HEK293T (cell line): ENCODE measurements around the gene DSCAM.

ENCODE experiments used
- CTCF ChIA-PET: fragments of 350-600 bp; formaldehyde crosslinking; extraction: SDS; loops from one replicate; lab custom pipeline; 2021; ENCODE audit warnings: antibody characterized with exemption, inconsistent platforms; lab: Yijun Ruan, JAX
- POLR2A ChIA-PET: fragments of 350-600 bp; formaldehyde crosslinking; extraction: SDS; loops from one replicate; lab custom pipeline; 2020; ENCODE audit warnings: antibody characterized with exemption, inconsistent platforms; lab: Yijun Ruan, JAX
- DNase-seq: peaks from one replicate; pipeline ENCODE4 v3.0.0; 2012; ENCODE audit warnings: mixed read lengths; ENCODE audit errors: extremely low spot score
- ARNT ChIP-seq: fragments of 450-650 bp; IDR thresholded peaks from 2 replicates; pipeline ENCODE4 v1.6.1; 2017; ENCODE audit warnings: mild to moderate bottlenecking
- BHLHE40 ChIP-seq: fragments of 450-650 bp; IDR thresholded peaks from 2 replicates; pipeline ENCODE4 v1.6.1; 2016; ENCODE audit warnings: mild to moderate bottlenecking, moderate library complexity, borderline replicate concordance
- CTBP1 ChIP-seq: fragments of 450-650 bp; IDR thresholded peaks from 2 replicates; pipeline ENCODE4 v1.6.1; 2016; ENCODE audit warnings: borderline replicate concordance
- ELF4 ChIP-seq: fragments of 450-650 bp; IDR thresholded peaks from 2 replicates; pipeline ENCODE4 v1.6.1; 2017; ENCODE audit warnings: antibody characterized with exemption
- FOXA1 ChIP-seq: fragments of 450-650 bp; IDR thresholded peaks from 2 replicates; pipeline ENCODE4 v1.6.1; 2016; ENCODE audit warnings: mild to moderate bottlenecking
- FOXK2 ChIP-seq: fragments of 450-650 bp; IDR thresholded peaks from 2 replicates; pipeline ENCODE4 v1.6.1; 2016; ENCODE audit warnings: mild to moderate bottlenecking
- FOXM1 ChIP-seq: fragments of 450-650 bp; IDR thresholded peaks from 2 replicates; pipeline ENCODE4 v1.6.1; 2017; ENCODE audit warnings: mild to moderate bottlenecking, borderline replicate concordance
- HDGF ChIP-seq: fragments of 450-650 bp; IDR thresholded peaks from 2 replicates; pipeline ENCODE4 v1.6.1; 2017; ENCODE audit warnings: antibody characterized with exemption, borderline replicate concordance
- L3MBTL2 ChIP-seq: fragments of 450-650 bp; conservative IDR thresholded peaks from 2 replicates; pipeline ENCODE4 v1.6.1; 2016; ENCODE audit warnings: mild to moderate bottlenecking
- LEF1 ChIP-seq: fragments of 450-650 bp; IDR thresholded peaks from 2 replicates; pipeline ENCODE4 v1.6.1; 2017; ENCODE audit warnings: mild to moderate bottlenecking, borderline replicate concordance
- NFRKB ChIP-seq: fragments of 450-650 bp; IDR thresholded peaks from 2 replicates; pipeline ENCODE4 v1.6.1; 2016; ENCODE audit warnings: mild to moderate bottlenecking, moderate library complexity
- SP1 ChIP-seq: fragments of 450-650 bp; IDR thresholded peaks from 2 replicates; pipeline ENCODE4 v1.6.1; 2017
- SUZ12 ChIP-seq: fragments of 450-650 bp; IDR thresholded peaks from 2 replicates; pipeline ENCODE4 v1.6.1; 2016; ENCODE audit warnings: mild to moderate bottlenecking
- TARDBP ChIP-seq: fragments of 450-650 bp; IDR thresholded peaks from 2 replicates; pipeline ENCODE4 v1.6.1; 2016
- ZNF384 ChIP-seq: fragments of 450-650 bp; IDR thresholded peaks from 2 replicates; pipeline ENCODE4 v1.6.1; 2016
- TF ChIP-seq, protein P1 (sequence below): fragments of 450-650 bp; IDR thresholded peaks from 2 replicates; pipeline ENCODE4 v1.6.1; 2016

DSCAM gene

DNA sequence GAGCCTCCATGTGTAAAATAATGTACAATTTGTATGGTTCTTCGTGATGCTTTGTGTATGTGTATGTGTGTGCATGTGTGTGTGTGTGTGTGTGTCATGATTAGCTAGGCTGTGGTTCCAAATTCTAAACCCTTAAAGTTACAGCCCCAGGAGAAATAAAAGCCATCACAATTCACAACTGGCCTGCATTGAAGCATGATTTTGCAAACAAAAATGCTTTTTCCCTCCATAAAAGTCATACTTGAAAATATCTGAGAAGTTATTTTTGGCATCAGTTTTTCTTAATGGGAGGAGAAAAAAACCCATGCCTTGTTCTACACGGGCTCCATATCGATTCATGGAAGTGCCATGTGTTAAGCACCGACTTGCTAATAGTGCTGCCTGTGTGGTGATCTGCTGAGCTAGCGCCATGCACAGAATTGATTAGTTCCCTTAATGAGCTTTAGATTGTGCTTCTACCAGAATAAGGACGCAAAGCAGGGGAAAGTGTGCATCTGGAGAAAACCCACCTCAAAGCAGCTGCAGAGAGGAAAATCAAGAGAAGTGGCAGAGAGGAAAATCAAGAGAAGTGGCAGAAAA lies 207.3 kb downstream of the DSCAM start:
- ChIA-PET POLR2A (no interaction called here), CTCF (no interaction called here)
- no peak for DNase-seq
- no peak for TF ChIP-seq HDGF
- TF ChIP-seq ELF4, result no peak
- TF ChIP-seq BHLHE40, result no peak
- TF ChIP-seq ARNT, result no peak

DNA sequence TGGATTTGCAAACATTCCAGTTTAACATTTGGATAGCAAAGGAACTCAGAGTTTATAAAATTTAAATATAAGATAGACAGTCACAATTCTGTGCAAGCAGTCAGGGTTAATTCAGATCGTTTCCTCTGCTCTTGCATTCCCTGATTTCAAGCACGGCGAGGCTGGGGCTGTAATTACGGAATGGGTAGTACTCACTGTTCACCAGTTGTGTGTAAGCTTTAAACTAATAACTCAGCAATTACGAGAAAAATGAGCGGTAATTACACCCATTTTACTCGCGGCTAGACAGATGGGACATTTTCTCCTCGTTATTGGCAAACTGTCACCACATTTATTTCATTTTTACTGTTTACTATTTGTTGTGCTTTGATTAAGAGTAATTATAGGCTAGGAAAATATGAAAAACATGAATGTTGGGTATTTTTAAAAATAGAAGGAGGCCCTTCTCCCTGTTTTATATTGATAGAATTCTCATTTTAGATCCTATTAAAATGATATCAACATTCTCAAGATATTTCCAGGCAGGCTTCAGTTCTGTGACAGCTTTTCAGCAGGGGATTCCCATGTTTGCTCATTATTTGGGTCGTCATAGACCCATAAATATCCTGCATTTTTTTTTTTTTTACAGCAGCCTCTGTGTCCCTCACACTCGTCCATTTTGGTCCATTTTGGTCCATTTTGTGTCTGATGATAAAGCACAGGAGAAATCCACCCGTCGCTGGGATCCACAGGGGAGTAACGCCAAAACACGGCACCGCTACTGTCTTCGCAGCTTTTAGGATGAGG lies 208.3 kb downstream of the DSCAM start:
- CTCF ChIA-PET, result no interaction called here
- no peak for DNase-seq
- POLR2A ChIA-PET, result no interaction called here
- TF ChIP-seq NFRKB (no peak), SP1 (no peak), TARDBP (no peak), FOXK2 (no peak), LEF1 (no peak), SUZ12 (no peak), CTBP1 (no peak), HDGF (no peak), ARNT (no peak), ELF4 (no peak), BHLHE40 (no peak), ZNF384 (no peak)
- TF ChIP-seq, protein P1, sequence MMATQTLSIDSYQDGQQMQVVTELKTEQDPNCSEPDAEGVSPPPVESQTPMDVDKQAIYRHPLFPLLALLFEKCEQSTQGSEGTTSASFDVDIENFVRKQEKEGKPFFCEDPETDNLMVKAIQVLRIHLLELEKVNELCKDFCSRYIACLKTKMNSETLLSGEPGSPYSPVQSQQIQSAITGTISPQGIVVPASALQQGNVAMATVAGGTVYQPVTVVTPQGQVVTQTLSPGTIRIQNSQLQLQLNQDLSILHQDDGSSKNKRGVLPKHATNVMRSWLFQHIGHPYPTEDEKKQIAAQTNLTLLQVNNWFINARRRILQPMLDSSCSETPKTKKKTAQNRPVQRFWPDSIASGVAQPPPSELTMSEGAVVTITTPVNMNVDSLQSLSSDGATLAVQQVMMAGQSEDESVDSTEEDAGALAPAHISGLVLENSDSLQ, result no peak

DNA sequence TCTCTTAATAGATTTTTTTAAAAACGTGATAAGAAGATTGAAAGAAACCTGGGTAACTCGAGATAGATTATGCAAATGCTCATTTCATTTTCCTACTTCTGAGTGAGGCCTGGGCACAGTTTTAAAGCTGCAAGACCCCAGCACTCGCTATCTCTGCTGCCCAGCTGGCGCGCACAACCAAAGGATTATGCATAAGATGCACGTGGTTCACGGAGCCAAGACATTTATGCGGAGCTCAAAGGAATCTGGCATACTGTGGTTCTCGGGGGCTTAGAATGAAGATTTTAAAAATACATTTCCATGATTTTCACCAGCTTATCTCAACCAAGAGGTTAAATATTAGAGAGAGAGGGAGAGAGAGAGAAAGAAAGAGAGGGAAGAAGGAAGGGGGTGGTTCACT lies 210.9 kb downstream of the DSCAM start:
- ChIA-PET POLR2A (no interaction called here), CTCF (no interaction called here)
- TF ChIP-seq CTBP1 (no peak), BHLHE40 (no peak), FOXM1 (no peak), ZNF384 (no peak), LEF1 (no peak), SP1 (no peak), FOXK2 (no peak), NFRKB (no peak), ELF4 (no peak)
- TF ChIP-seq, protein P1, result no peak
- no peak for DNase-seq

DNA sequence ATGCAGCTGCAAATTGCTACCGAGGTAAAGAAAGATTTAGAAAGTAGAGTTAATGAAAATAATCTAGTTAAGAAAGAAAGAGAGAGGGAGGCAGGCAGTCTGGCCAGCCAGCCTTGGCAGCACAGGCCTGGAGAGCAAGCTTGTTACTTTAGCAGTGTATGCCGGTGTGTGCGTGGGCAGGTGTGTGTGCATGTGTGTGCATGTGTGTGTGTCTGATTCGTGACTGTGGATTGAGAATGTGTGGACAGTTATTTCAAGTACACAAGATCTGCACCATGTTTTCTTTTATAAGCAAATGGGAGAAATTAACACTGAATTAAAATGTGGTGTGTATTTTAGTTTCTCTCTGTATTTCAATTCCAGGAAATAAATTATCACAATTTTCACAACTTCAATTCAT lies 211.6 kb downstream of the DSCAM start:
- CTCF ChIA-PET, result no interaction called here
- no peak for DNase-seq
- no peak for TF ChIP-seq ZNF384
- POLR2A ChIA-PET, result no interaction called here

DNA sequence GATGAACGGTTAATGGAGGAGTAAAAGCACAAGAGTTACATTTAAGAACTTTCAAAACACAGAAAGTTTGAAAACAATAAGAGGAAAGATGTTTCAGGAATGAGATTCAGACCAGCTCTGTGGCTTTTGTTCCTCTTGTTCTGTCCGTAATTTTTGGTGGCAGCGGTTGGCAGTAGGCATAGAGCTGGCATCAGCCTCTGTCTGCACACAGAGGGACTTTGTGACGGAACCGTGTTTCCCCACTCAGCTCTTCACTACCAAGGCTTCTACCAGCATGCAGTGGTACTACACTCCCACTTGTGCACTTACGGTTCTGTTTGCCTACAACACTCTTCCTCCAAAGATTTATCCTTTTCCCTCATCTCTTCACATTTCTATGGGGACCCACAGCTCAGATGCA lies 212.8 kb downstream of the DSCAM start:
- no peak for DNase-seq

DNA sequence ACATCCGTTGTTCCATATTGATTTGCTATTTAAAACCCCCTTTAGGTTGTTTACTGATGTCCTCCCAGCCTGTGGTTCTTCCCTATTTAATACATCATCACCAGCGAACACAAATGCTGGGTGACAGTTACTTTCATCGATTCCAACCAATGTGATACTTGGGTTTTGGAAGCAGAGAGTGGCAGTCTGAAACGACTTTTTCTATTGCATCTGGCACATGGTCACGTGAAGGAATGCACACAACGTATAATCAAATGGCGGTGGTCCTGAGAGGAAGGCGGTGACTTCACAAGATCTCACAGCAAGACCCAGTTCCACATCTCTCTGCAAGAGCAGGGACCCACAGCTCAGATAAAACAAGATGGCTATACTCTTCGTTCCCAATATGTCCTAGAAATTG lies 213.9 kb downstream of the DSCAM start:
- DNase-seq, result no peak
- CTCF ChIA-PET, result no interaction called here
- POLR2A ChIA-PET, result no interaction called here
- TF ChIP-seq ELF4 (no peak), FOXM1 (no peak), ARNT (no peak), NFRKB (no peak), SP1 (no peak), CTBP1 (no peak), HDGF (no peak), SUZ12 (no peak), BHLHE40 (no peak), FOXK2 (no peak), LEF1 (no peak), ZNF384 (no peak), TARDBP (no peak), L3MBTL2 (no peak), FOXA1 (no peak)
- TF ChIP-seq, protein P1, result no peak

More for the DNA sequence above, 212.8 kb downstream of the DSCAM start:
- TF ChIP-seq SUZ12, result no peak
- TF ChIP-seq HDGF, result no peak
- no peak for TF ChIP-seq FOXM1
- no peak for TF ChIP-seq SP1
- no peak for TF ChIP-seq BHLHE40
- ChIA-PET CTCF (no interaction called here), POLR2A (no interaction called here)

DNA sequence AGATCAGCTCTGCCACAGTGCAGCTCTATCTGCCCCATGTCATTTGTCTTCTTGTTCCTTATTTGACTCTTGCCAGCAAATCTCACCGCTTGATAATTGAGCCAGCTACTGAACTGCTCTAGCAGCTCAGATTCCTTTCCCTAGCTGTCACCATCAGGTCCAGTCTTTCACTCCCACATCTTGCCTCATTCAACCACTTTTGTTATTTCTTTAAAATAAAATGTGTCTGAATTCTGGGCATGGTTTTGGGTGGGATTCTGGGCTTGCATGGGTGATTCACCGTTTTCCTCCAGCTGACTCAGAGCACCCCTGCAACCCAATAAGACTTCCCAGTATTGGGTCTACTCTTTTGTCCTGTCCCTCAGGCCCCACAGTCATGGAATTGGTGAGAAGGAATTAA lies 215.7 kb downstream of the DSCAM start:
- TF ChIP-seq L3MBTL2 (no peak), FOXM1 (no peak), LEF1 (no peak), HDGF (no peak), FOXK2 (no peak), NFRKB (no peak), ZNF384 (no peak)
- CTCF ChIA-PET, result no interaction called here
- POLR2A ChIA-PET, result no interaction called here
- DNase-seq, result no peak
